Heart left ventricle (tissue), 13 donors: ENCODE data around the gene KRT1.

ENCODE experiments used
- CTCF ChIP-seq, 12 donors: fragments of 200-600 bp; sonication (generic) in 4 of 12; IDR thresholded peaks; one replicate each; pipeline versions ENCODE4 v1.5.0 to v1.8.0; 2018 to 2022; ENCODE audit warnings: antibody characterized with exemption in 12 of 12, mild to moderate bottlenecking in 5 of 12
- POLR2A ChIP-seq, 2 donors: fragments of 450-650 bp; IDR thresholded peaks; one replicate each; pipeline ENCODE4 v1.6.1; 2017; ENCODE audit warnings: antibody characterized with exemption in 2 of 2, mild to moderate bottlenecking in 2 of 2, moderate library complexity in 2 of 2
- donor health status: ischemic (EF 13 %, LVEDD 7.1; RV severe dilation, severe dysfunction).
- donor health status: DM: no; HTN: yes; CAD: no.
- donor health status: DM: no; HTN: no; CAD: no.
- donor health status: ischemic (EF 25% LVEDD 6.9; RV normal size, moderate dysfunction).
- donor health status: ischemic (EF 25% LVEDD 5.7; RV mildly dilated, moderate dysfunction).
- donor health status: ischemic (EF 35%, LVEDD 5.7; RV mildly dilated, moderate dysfunction).
- donor health status: nonischemic (EF 11% LVEDD 7.7; RV severe dilation, severe dysfunction).
- donor health status: DM: yes; HTN: yes; CAD: no.
- donor health status: PGD.
- donor health status: ischemic (EF 29% LVEDD 5.4; RV normal size, mild dysfunction).
- donor health status: nonischemic (EF 23%, LVEDD 6.1; RV moderate dilation, normal function).

- TF ChIP-seq CTCF (IDR thresholded peaks at IDR 0.05) (no peak), POLR2A (IDR thresholded peaks at IDR 0.05) (no peak)
Measured at GRCh38 chr12:52691076-52691840, 11.1 kb upstream of the KRT1 start.
